Heart right ventricle (tissue), 16 donors: ENCODE data around the gene ARID4B. TPM values are rescaled to one million over a fixed set of nuclear protein-coding genes. Genes with fewer than 3 reads are reported as not detected.

Experiments
- ATAC-seq, 8 donors: fragments of 200-7000 bp; cut with Tn5 transposase; one replicate each; pipeline ENCODE4 v1.9.1; 2020; ENCODE audit warnings: mild to moderate bottlenecking in 8 of 8, moderate library complexity in 8 of 8, moderate number of reproducible peaks in 1 of 8
- DNase-seq, 2 donors: peaks; one replicate each; pipeline ENCODE4 v3.0.0-alpha.2; 2020
- H3K27ac ChIP-seq, 10 donors: fragments of 200-600 bp; sonication (generic) in 2 of 10; one replicate each; pipeline versions ENCODE4 v1.5.0 to v1.8.0; 2020 to 2022; ENCODE audit warnings: mild to moderate bottlenecking in 3 of 10
- H3K27me3 ChIP-seq, 7 donors: fragments of 200-600 bp; one replicate each; pipeline ENCODE4 v1.8.0; 2021 to 2022; ENCODE audit warnings: mild to moderate bottlenecking in 2 of 7
- H3K36me3 ChIP-seq, 9 donors: fragments of 200-600 bp; sonication (generic) in 1 of 9; one replicate each; pipeline versions ENCODE4 v1.5.0 to v1.8.0; 2020 to 2022; ENCODE audit warnings: mild to moderate bottlenecking in 2 of 9
- H3K4me1 ChIP-seq, 9 donors: fragments of 200-600 bp; sonication (generic) in 1 of 9; one replicate each; pipeline versions ENCODE4 v1.5.0 to v1.8.0; 2020 to 2022; ENCODE audit warnings: mild to moderate bottlenecking in 4 of 9
- H3K4me3 ChIP-seq, 10 donors: fragments of 200-600 bp; sonication (generic) in 2 of 10; one replicate each; pipeline versions ENCODE4 v1.5.0 to v1.8.0; 2020 to 2022; ENCODE audit warnings: mild to moderate bottlenecking in 7 of 10, moderate library complexity in 2 of 10
- H3K9me3 ChIP-seq, 11 donors: fragments of 200-600 bp in 10 of 11; sonication (generic) in 2 of 11; one replicate each; pipeline versions ENCODE4 v1.5.0 to v1.8.0; 2013 to 2022; ENCODE audit warnings: mild to moderate bottlenecking in 2 of 11, control low read depth in 1 of 11, moderate library complexity in 1 of 11
- CTCF ChIP-seq, 9 donors: fragments of 200-600 bp; sonication (generic) in 2 of 9; IDR thresholded peaks; one replicate each; pipeline versions ENCODE4 v1.5.0 to v1.8.0; 2021 to 2022; ENCODE audit warnings: antibody characterized with exemption in 9 of 9, mild to moderate bottlenecking in 5 of 9, moderate library complexity in 1 of 9
- WGBS, 2 donors: extraction: QIAGEN DNeasy Blood & Tissue Kit; methylation state at CpG; one replicate each; pipeline ENCODE4 v1.1.7; 2013; ENCODE audit warnings: inconsistent platforms in 1 of 2; 5-methylcytosine and 5-hydroxymethylcytosine counted together
- intact Hi-C, 10 donors: fragments of 100-400 bp; cut with DNase I; formaldehyde crosslinking; loops; one replicate each; pipeline versions ENCODE4 v1.11.1 to v1.14.2; 2022
- polyA plus RNA-seq, 2 donors: library from polyadenylated mRNA; stranded (reverse); fragments of 200-250 nt; gene quantifications; one replicate each; pipeline ENCODE4 v1.2.3, GENCODE V29; 2013
- total RNA-seq, 10 donors: library from RNA; stranded (reverse); fragmentation: NEBNext Ultra II Directional in 3 of 10; extraction: Animal tissue kit (Norgen Biotek cat#: 25700) in 3 of 10; gene quantifications; one replicate each; pipeline versions ENCODE4 v1.2.1 to v1.2.4, GENCODE V29; 2021 to 2023
- donor health status: Arrhythmogenic right ventricular cardiomyopathy.
- donor health status: ischemic (EF 13 %, LVEDD 7.1; RV severe dilation, severe dysfunction).
- donor health status: healthy with polysubstance abuse.
- donor health status: DM: no; HTN: yes; CAD: no.
- donor health status: DM: no; HTN: no; CAD: no.
- donor health status: ischemic (EF 25% LVEDD 6.9; RV normal size, moderate dysfunction).
- donor health status: ischemic (EF 25% LVEDD 5.7; RV mildly dilated, moderate dysfunction).
- donor health status: healthy.
- donor health status: DM: yes; HTN: yes; CAD: no.
- donor health status: Ischemic cardiomyopathy.
- donor health status: ischemic (EF 35%, LVEDD 5.7; RV mildly dilated, moderate dysfunction).
- donor health status: nonischemic (EF 11% LVEDD 7.7; RV severe dilation, severe dysfunction).
- donor health status: DM: yes; HTN: yes; CAD: no.
- donor health status: PGD.
- donor health status: ischemic (EF 29% LVEDD 5.4; RV normal size, mild dysfunction).
- donor health status: nonischemic (EF 23%, LVEDD 6.1; RV moderate dilation, normal function).

The ARID4B gene
- total and polyA plus RNA-seq, 12 donors, result 4.8 to 21.5 (median 15.5) TPM

GRCh38 chr1:235136111-235136510, 191.9 kb downstream of the ARID4B start:
- ATAC-seq, result peak in 2 of 8 donors; percentile 51 to 55
- 48 to 52% methylated on average over 4 of the region's 4 CpGs for WGBS, 2 donors

GRCh38 chr1:235134171-235134570, 193.8 kb downstream of the ARID4B start:
- Histone ChIP-seq H3K9me3 (no peaks in the 10 kb centered on the region), H3K27ac (no peak overlapping the region), H3K4me1 (peaks cover 0 to 9% (median 3%) of the 10 kb centered on the region in 9 donors), H3K4me3 (no peak overlapping the region), H3K27me3 (no peaks in the 10 kb centered on the region), H3K36me3 (peaks cover 0 to 87% (median 37%) of the 10 kb centered on the region in 9 donors)
- no peak for DNase-seq
- 97 to 99% methylated on average over 12 of the region's 12 CpGs for WGBS, 2 donors
- no peak for TF ChIP-seq CTCF (IDR thresholded peaks at IDR 0.05)
- intact Hi-C loops, result no loop called here
- ATAC-seq, result no peak

More at GRCh38 chr1:235136111-235136510, 191.9 kb downstream of the ARID4B start:
- H3K4me3 ChIP-seq, result no peak overlapping the region
- no peak for DNase-seq
- TF ChIP-seq CTCF (IDR thresholded peaks at IDR 0.05), result no peak
- peaks cover 0 to 6% (median 0%) of the 10 kb centered on the region in 9 donors for H3K4me1 ChIP-seq
- peaks cover 0 to 98% (median 37%) of the 10 kb centered on the region in 9 donors for H3K36me3 ChIP-seq
- H3K9me3 ChIP-seq, result no peaks in the 10 kb centered on the region
- intact Hi-C loops, result no loop called here
- no peaks in the 10 kb centered on the region for H3K27me3 ChIP-seq
- H3K27ac ChIP-seq, result no peak overlapping the region

- Histone ChIP-seq H3K9me3 (no peaks in the 10 kb centered on the region), H3K4me3 (no peak overlapping the region), H3K27ac (no peak overlapping the region), H3K36me3 (peaks cover 0 to 76% (median 37%) of the 10 kb centered on the region in 9 donors), H3K27me3 (no peaks in the 10 kb centered on the region), H3K4me1 (peaks cover 0 to 9% (median 5%) of the 10 kb centered on the region in 9 donors)
- 89 to 96% methylated on average over 3 of the region's 3 CpGs for WGBS, 2 donors
- TF ChIP-seq CTCF (IDR thresholded peaks at IDR 0.05), result no peak
- intact Hi-C loops, result no loop called here
- DNase-seq, result no peak
- no peak for ATAC-seq
These were observed 194.9 kb downstream of the ARID4B start for GRCh38 chr1:235133086-235133485.

GRCh38 chr1:235131961-235132360, 196.0 kb downstream of the ARID4B start:
- H3K36me3 ChIP-seq, result peaks cover 0 to 65% (median 31%) of the 10 kb centered on the region in 9 donors

More at GRCh38 chr1:235131961-235132360, 196.0 kb downstream of the ARID4B start:
- Histone ChIP-seq H3K27ac (no peak overlapping the region), H3K27me3 (no peaks in the 10 kb centered on the region), H3K9me3 (no peaks in the 10 kb centered on the region), H3K4me3 (no peak overlapping the region), H3K4me1 (peaks cover 0 to 19% (median 14%) of the 10 kb centered on the region in 9 donors)
- no peak for TF ChIP-seq CTCF (IDR thresholded peaks at IDR 0.05)
- ATAC-seq, result no peak
- WGBS, 2 donors, result 76% methylated on average over 6 of the region's 6 CpGs
- no peak for DNase-seq
- intact Hi-C loops, result no loop called here
